H9 (cell line): Measurements from ENCODE around the gene TMEM63B. TPM values are rescaled to one million over a fixed set of nuclear protein-coding genes. Genes with fewer than 3 reads are reported as not detected.

ENCODE experiments used
- DNase-seq: peaks from one replicate; pipeline ENCODE4 v3.0.0-alpha.2; 2017
- H2AFZ ChIP-seq: one replicate; pipeline ENCODE4 v1.6.1; 2013; ENCODE audit warnings: mild to moderate bottlenecking, low read length, control low read depth, moderate library complexity
- H2AK5ac ChIP-seq: 2 replicates; pipeline ENCODE4 v1.6.1; 2013; ENCODE audit warnings: low read length, control low read depth, mixed read lengths; ENCODE audit not compliant: insufficient read length
- H2BK120ac ChIP-seq: one replicate; pipeline ENCODE4 v1.6.1; 2013; ENCODE audit warnings: low read depth, mild to moderate bottlenecking, low read length, control low read depth, inconsistent platforms; ENCODE audit not compliant: poor library complexity, severe bottlenecking
- H2BK12ac ChIP-seq: 2 replicates; pipeline ENCODE4 v1.6.1; 2013; ENCODE audit warnings: low read length, control low read depth, mixed read lengths, low read depth; ENCODE audit not compliant: insufficient read length
- H2BK15ac ChIP-seq: 2 replicates; pipeline ENCODE4 v1.6.1; 2013; ENCODE audit warnings: low read depth, low read length, control low read depth
- H2BK20ac ChIP-seq: one replicate; pipeline ENCODE4 v1.6.1; 2013; ENCODE audit warnings: low read depth, mild to moderate bottlenecking, low read length, control low read depth, inconsistent platforms; ENCODE audit not compliant: poor library complexity, severe bottlenecking
- H2BK5ac ChIP-seq: 2 replicates; pipeline ENCODE4 v1.6.1; 2013; ENCODE audit warnings: low read length, control low read depth, mixed read lengths; ENCODE audit not compliant: insufficient read length
- H3K14ac ChIP-seq: 2 replicates; pipeline ENCODE4 v1.6.1; 2013; ENCODE audit warnings: low read length, control low read depth; ENCODE audit not compliant: insufficient read depth
- H3K18ac ChIP-seq: 2 replicates; pipeline ENCODE4 v1.6.1; 2013; ENCODE audit warnings: low read depth, mild to moderate bottlenecking, mixed read lengths, low read length, control low read depth; ENCODE audit not compliant: insufficient read length
- H3K23ac ChIP-seq: 2 replicates; pipeline ENCODE4 v1.6.1; 2013; ENCODE audit warnings: low read length, control low read depth, mixed read lengths, low read depth; ENCODE audit not compliant: insufficient read length
- H3K23me2 ChIP-seq: 2 replicates; pipeline ENCODE4 v1.6.1; 2013; ENCODE audit warnings: low read depth, mild to moderate bottlenecking, mixed read lengths, low read length, control low read depth; ENCODE audit not compliant: insufficient read length, poor library complexity, severe bottlenecking
- H3K27ac ChIP-seq: 2 replicates; pipeline ENCODE4 v1.5.1; 2013; ENCODE audit warnings: low read length, control low read depth, mixed read lengths, low read depth; ENCODE audit not compliant: insufficient read length
- H3K27me3 ChIP-seq: 2 replicates; pipeline ENCODE4 v1.6.1; 2013; ENCODE audit warnings: low read length, control low read depth, inconsistent platforms; ENCODE audit not compliant: insufficient read depth
- H3K4ac ChIP-seq: 2 replicates; pipeline ENCODE4 v1.6.1; 2013; ENCODE audit warnings: low read depth, mild to moderate bottlenecking, control low read depth, inconsistent platforms, low read length, moderate library complexity
- H3K4me1 ChIP-seq: 2 replicates; pipeline ENCODE4 v1.6.1; 2013; ENCODE audit warnings: low read length, control low read depth, inconsistent platforms; ENCODE audit not compliant: insufficient read depth
- H3K4me2 ChIP-seq: 2 replicates; pipeline ENCODE4 v1.6.1; 2013; ENCODE audit warnings: low read length, control low read depth, mixed read lengths; ENCODE audit not compliant: insufficient read length, insufficient read depth
- H3K56ac ChIP-seq: 2 replicates; pipeline ENCODE4 v1.6.1; 2013; ENCODE audit warnings: low read depth, mild to moderate bottlenecking, mixed read lengths, low read length, control low read depth; ENCODE audit not compliant: insufficient read length
- H3K79me1 ChIP-seq: 2 replicates; pipeline ENCODE4 v1.6.1; 2013; ENCODE audit warnings: low read depth, mild to moderate bottlenecking, moderate library complexity, low read length, control low read depth, inconsistent platforms; ENCODE audit not compliant: insufficient read depth, poor library complexity, severe bottlenecking
- H3K79me2 ChIP-seq: 2 replicates; pipeline ENCODE4 v1.6.1; 2013; ENCODE audit warnings: low read length, control low read depth, inconsistent platforms; ENCODE audit not compliant: insufficient read depth
- H3K9ac ChIP-seq: 2 replicates; pipeline ENCODE4 v1.6.1; 2013; ENCODE audit warnings: low read length, control low read depth, mixed read lengths; ENCODE audit not compliant: insufficient read length; ENCODE audit errors: extremely low read depth
- H3K9me3 ChIP-seq: one replicate; pipeline ENCODE4 v1.6.1; 2013; ENCODE audit warnings: low read depth, low read length, inconsistent platforms; ENCODE audit not compliant: control insufficient read depth
- H3T11ph ChIP-seq: one replicate; pipeline ENCODE4 v1.6.1; 2013; ENCODE audit warnings: mild to moderate bottlenecking, low read length, control low read depth, inconsistent platforms
- H4K20me1 ChIP-seq: one replicate; pipeline ENCODE4 v1.6.1; 2013; ENCODE audit not compliant: control insufficient read depth, insufficient read length, insufficient read depth
- H4K5ac ChIP-seq: 2 replicates; pipeline ENCODE4 v1.6.1; 2013; ENCODE audit warnings: low read depth, mild to moderate bottlenecking, mixed read lengths, low read length, control low read depth; ENCODE audit not compliant: insufficient read length
- H4K8ac ChIP-seq: replicated peaks from 2 replicates; pipeline ENCODE4 v1.6.1; 2013; ENCODE audit warnings: low read length, control low read depth, mixed read lengths, low read depth; ENCODE audit not compliant: insufficient read length
- H4K91ac ChIP-seq: 2 replicates; pipeline ENCODE4 v1.6.1; 2013; ENCODE audit warnings: low read depth, mild to moderate bottlenecking, moderate library complexity, mixed read lengths, low read length, control low read depth; ENCODE audit not compliant: insufficient read length
- H3K27ac Mint-ChIP-seq, 3 experiments: 2 replicates in 2 of 3; 3 replicates in 1 of 3; pipeline ENCODE4 v1.8.0; 2020 to 2021; ENCODE audit warnings: mixed read lengths in 3 of 3, mild to moderate bottlenecking in 1 of 3, moderate library complexity in 1 of 3
- H3K27me3 Mint-ChIP-seq: 2 replicates; pipeline ENCODE4 v1.8.0; 2021; ENCODE audit warnings: low read depth, mild to moderate bottlenecking, moderate library complexity, mixed read lengths
- H3K36me3 Mint-ChIP-seq, 3 experiments: 2 replicates in 2 of 3; 3 replicates in 1 of 3; pipeline ENCODE4 v1.8.0; 2020 to 2021; ENCODE audit warnings: low read depth in 3 of 3, mixed read lengths in 3 of 3; ENCODE audit not compliant: insufficient read depth in 1 of 3
- H3K4me1 Mint-ChIP-seq, 2 experiments: 2 replicates each; pipeline ENCODE4 v1.8.0; 2020; ENCODE audit warnings: mixed read lengths in 2 of 2
- H3K4me3 Mint-ChIP-seq, 2 experiments: 2 replicates in 1 of 2; 3 replicates in 1 of 2; pipeline ENCODE4 v1.8.0; 2020 to 2021; ENCODE audit warnings: mild to moderate bottlenecking in 2 of 2, mixed read lengths in 2 of 2, moderate library complexity in 1 of 2
- H3K9me3 Mint-ChIP-seq, 2 experiments: 2 replicates in 1 of 2; 3 replicates in 1 of 2; pipeline ENCODE4 v1.8.0; 2020; ENCODE audit warnings: mild to moderate bottlenecking in 2 of 2, mixed read lengths in 2 of 2, moderate library complexity in 1 of 2
- WGBS: extraction: QIAGEN DNeasy Blood & Tissue Kit; methylation state at CpG from one replicate; pipeline ENCODE4 v1.1.7; 2013; ENCODE audit warnings: missing lambda C conversion rate, low lambda C conversion rate, mixed read lengths; ENCODE audit not compliant: insufficient read length; ENCODE audit errors: extremely low coverage; 5-methylcytosine and 5-hydroxymethylcytosine counted together
- total RNA-seq: library from RNA; stranded (reverse); gene quantifications from 2 replicates; pipeline ENCODE4 v1.2.1, GENCODE V29; 2021
- TF ChIP-seq, protein P1 (sequence below): fragments of 200-600 bp; sonication (generic); conservative IDR thresholded peaks from 3 replicates; pipeline ENCODE4 v1.8.0; 2021; ENCODE audit warnings: antibody characterized with exemption, mild to moderate bottlenecking

The TMEM63B gene
- total RNA-seq, 1 experiment from 2014 or later: 56.3 TPM

DNA sequence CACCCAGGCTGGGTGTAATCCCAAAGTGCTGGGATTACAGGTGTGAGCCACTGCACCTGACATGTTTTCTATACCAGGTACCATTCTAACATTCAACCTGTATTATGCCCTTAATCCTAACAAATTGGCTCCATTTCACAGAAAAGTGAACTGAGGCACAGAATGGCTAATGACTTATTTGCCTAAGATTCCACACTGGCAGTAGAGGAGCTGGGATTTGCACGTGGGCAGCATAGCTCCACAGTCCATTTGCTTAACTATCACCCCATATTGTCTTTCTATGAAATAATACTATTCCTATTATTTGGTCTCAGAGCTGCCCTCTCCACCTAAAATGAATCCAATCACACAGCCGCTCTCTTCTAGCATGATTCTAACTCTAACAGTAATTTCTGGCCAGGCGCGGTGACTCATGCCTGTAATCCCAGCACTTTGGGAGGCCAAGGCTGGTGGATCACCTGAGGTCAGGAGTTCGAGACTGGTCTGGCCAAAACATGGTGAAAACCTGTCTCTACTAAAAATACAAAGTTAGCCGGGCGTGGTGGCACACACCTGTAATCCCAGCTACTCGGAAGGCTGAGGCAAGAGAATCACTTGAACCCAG, 66.1 kb downstream of the TMEM63B start:
- Histone ChIP-seq H4K8ac (no peak overlapping the region), H3K23me2 (no peaks in the 10 kb centered on the region), H2BK20ac (no peak overlapping the region), H2AFZ (no peak overlapping the region), H2AK5ac (no peak overlapping the region), H3K79me2 (no peaks in the 10 kb centered on the region), H3K23ac (no peak overlapping the region), H3K27me3 (no peaks in the 10 kb centered on the region), H2BK12ac (no peak overlapping the region), H3K14ac (no peak overlapping the region), H3K4me1 (peaks cover 3% of the 10 kb centered on the region; the same call in 1 of the 2 replicates), H2BK120ac (no peak overlapping the region), H3K27ac (no peak overlapping the region), H3K4ac (no peak overlapping the region), H2BK15ac (no peak overlapping the region), H3T11ph (no peak overlapping the region), H4K5ac (no peak overlapping the region), H3K79me1 (no peaks in the 10 kb centered on the region), H4K20me1 (peaks cover 2% of the 10 kb centered on the region), H2BK5ac (no peak overlapping the region), H4K91ac (no peak overlapping the region), H3K9me3 (no peaks in the 10 kb centered on the region), H3K56ac (no peak overlapping the region), H3K4me2 (no peak overlapping the region), H3K18ac (no peak overlapping the region), H3K9ac (no peak overlapping the region)
- Mint-ChIP-seq H3K9me3 (no peaks in the 10 kb centered on the region; a peak in 1 of 5 replicates), H3K27me3 (no peaks in the 10 kb centered on the region; the same call in 1 of the 2 replicates), H3K4me3 (no peak overlapping the region; a peak in 1 of 5 replicates), H3K27ac (no peak overlapping the region), H3K4me1 (peaks cover 11 to 16% of the 10 kb centered on the region in 2 experiments), H3K36me3 (no peaks in the 10 kb centered on the region)
- TF ChIP-seq, protein P1, sequence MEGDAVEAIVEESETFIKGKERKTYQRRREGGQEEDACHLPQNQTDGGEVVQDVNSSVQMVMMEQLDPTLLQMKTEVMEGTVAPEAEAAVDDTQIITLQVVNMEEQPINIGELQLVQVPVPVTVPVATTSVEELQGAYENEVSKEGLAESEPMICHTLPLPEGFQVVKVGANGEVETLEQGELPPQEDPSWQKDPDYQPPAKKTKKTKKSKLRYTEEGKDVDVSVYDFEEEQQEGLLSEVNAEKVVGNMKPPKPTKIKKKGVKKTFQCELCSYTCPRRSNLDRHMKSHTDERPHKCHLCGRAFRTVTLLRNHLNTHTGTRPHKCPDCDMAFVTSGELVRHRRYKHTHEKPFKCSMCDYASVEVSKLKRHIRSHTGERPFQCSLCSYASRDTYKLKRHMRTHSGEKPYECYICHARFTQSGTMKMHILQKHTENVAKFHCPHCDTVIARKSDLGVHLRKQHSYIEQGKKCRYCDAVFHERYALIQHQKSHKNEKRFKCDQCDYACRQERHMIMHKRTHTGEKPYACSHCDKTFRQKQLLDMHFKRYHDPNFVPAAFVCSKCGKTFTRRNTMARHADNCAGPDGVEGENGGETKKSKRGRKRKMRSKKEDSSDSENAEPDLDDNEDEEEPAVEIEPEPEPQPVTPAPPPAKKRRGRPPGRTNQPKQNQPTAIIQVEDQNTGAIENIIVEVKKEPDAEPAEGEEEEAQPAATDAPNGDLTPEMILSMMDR: no peak
- no CpG with 5 or more reads among the region's 8 CpGs for WGBS
- no peak for DNase-seq
